Osteocyte (in vitro differentiated cells): ENCODE measurements around the gene MED23. TPM values are rescaled to one million over a fixed set of nuclear protein-coding genes. Genes with fewer than 3 reads are reported as not detected.

ENCODE experiments used
- DNase-seq: peaks from one replicate; pipeline ENCODE4 v3.0.0; 2021; ENCODE audit warnings: mixed read lengths; ENCODE audit not compliant: unreplicated experiment; ENCODE audit errors: extremely low spot score
- H3K27ac Mint-ChIP-seq: one replicate; pipeline ENCODE4 v1.8.0; 2021; ENCODE audit warnings: mild to moderate bottlenecking, mixed read lengths; ENCODE audit not compliant: unreplicated experiment
- H3K27me3 Mint-ChIP-seq: one replicate; pipeline ENCODE4 v1.8.0; 2021; ENCODE audit warnings: mixed read lengths; ENCODE audit not compliant: unreplicated experiment
- H3K36me3 Mint-ChIP-seq: one replicate; pipeline ENCODE4 v1.8.0; 2021; ENCODE audit warnings: mixed read lengths; ENCODE audit not compliant: unreplicated experiment
- H3K4me1 Mint-ChIP-seq: one replicate; pipeline ENCODE4 v1.8.0; 2021; ENCODE audit warnings: mixed read lengths; ENCODE audit not compliant: unreplicated experiment
- H3K4me3 Mint-ChIP-seq: one replicate; pipeline ENCODE4 v1.8.0; 2021; ENCODE audit warnings: mild to moderate bottlenecking, moderate library complexity, mixed read lengths; ENCODE audit not compliant: unreplicated experiment
- H3K9me3 Mint-ChIP-seq: one replicate; pipeline ENCODE4 v1.8.0; 2021; ENCODE audit warnings: mixed read lengths; ENCODE audit not compliant: unreplicated experiment
- total RNA-seq: library from RNA; stranded (reverse); gene quantifications from 2 replicates; pipeline ENCODE4 v1.2.1, GENCODE V29; 2021
- TF ChIP-seq, protein P1 (sequence below): fragments of 200-600 bp; sonication (generic); IDR thresholded peaks from 2 replicates; pipeline ENCODE4 v1.5.0; 2021; ENCODE audit warnings: antibody characterized with exemption, mild to moderate bottlenecking, moderate library complexity

The MED23 gene
- total RNA-seq, 1 donor from 2014 or later: 33.3 TPM

DNA sequence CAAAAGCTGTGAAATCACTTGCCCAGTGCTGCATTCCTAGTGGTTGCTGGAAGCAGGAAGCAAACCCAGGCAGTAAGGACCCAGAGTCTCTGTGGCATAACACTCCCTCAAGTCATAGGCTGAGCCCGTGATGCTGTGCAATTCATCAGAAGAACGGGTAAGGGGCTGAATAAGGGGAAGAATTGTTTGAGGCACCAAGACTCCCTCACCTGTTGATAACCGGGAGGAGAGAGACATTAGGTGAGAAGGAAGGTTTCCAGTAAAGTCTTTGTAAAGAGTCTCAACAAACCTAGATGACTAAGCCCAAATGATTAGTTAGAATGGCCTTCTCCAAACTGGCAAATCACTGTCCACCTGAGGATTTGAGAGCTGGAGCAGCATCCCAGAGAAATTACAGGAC, 27.3 kb upstream of the MED23 start:
- Mint-ChIP-seq H3K9me3 (no peaks in the 10 kb centered on the region), H3K27ac (no peak overlapping the region), H3K27me3 (peaks cover 16% of the 10 kb centered on the region), H3K4me3 (no peak overlapping the region), H3K4me1 (no peaks in the 10 kb centered on the region), H3K36me3 (no peaks in the 10 kb centered on the region)
- TF ChIP-seq, protein P1, sequence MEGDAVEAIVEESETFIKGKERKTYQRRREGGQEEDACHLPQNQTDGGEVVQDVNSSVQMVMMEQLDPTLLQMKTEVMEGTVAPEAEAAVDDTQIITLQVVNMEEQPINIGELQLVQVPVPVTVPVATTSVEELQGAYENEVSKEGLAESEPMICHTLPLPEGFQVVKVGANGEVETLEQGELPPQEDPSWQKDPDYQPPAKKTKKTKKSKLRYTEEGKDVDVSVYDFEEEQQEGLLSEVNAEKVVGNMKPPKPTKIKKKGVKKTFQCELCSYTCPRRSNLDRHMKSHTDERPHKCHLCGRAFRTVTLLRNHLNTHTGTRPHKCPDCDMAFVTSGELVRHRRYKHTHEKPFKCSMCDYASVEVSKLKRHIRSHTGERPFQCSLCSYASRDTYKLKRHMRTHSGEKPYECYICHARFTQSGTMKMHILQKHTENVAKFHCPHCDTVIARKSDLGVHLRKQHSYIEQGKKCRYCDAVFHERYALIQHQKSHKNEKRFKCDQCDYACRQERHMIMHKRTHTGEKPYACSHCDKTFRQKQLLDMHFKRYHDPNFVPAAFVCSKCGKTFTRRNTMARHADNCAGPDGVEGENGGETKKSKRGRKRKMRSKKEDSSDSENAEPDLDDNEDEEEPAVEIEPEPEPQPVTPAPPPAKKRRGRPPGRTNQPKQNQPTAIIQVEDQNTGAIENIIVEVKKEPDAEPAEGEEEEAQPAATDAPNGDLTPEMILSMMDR: no peak
- DNase-seq: no peak

DNA sequence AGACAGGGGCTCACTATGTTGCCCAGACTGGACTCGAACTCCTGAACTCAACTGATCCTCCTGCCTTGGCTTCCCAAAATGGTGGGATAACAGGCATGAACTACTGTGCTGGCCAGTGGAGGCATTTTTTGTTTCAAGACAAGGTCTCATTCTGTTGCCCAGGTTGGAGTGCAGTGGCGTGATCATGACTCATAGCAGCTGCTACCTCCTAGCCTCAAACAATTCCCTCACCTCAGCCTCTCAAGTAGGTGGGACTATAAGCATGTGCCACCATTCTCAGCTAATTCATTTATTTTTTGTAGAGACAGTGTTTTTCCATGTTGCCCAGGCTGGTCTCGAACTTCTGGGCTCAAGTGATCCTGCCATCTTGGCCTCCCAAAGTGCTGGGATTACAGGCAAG, 26.3 kb upstream of the MED23 start:
- H3K36me3 Mint-ChIP-seq: no peaks in the 10 kb centered on the region
- H3K9me3 Mint-ChIP-seq: no peaks in the 10 kb centered on the region
- no peak overlapping the region for H3K4me3 Mint-ChIP-seq
- H3K4me1 Mint-ChIP-seq: no peaks in the 10 kb centered on the region
- no peak overlapping the region for H3K27ac Mint-ChIP-seq
- peaks cover 22% of the 10 kb centered on the region for H3K27me3 Mint-ChIP-seq
- DNase-seq: no peak
- TF ChIP-seq, protein P1: no peak

DNA sequence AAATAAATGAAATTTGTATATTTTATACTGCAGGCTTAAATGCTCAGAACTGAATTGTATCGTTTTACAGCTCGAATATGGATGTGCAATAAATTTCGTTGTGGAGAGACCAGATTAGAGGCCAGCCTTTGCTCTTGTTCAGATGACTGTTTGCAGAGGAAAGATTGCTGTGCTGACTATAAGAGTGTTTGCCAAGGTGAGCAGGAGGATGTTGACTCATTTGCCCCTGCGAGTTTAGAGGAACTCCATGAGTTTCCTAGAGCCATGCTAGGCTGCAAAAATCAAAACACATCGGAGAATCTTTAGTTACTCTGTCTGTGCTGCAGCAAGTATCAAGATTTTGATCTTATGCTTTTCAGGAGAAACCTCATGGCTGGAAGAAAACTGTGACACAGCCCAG, 24.4 kb upstream of the MED23 start:
- H3K36me3 Mint-ChIP-seq: no peaks in the 10 kb centered on the region
- H3K9me3 Mint-ChIP-seq: no peaks in the 10 kb centered on the region
- no peak overlapping the region for H3K4me3 Mint-ChIP-seq
- no peak overlapping the region for H3K27ac Mint-ChIP-seq
- H3K4me1 Mint-ChIP-seq: no peaks in the 10 kb centered on the region
- peaks cover 31% of the 10 kb centered on the region for H3K27me3 Mint-ChIP-seq
- no peak for DNase-seq
- TF ChIP-seq, protein P1: no peak

DNA sequence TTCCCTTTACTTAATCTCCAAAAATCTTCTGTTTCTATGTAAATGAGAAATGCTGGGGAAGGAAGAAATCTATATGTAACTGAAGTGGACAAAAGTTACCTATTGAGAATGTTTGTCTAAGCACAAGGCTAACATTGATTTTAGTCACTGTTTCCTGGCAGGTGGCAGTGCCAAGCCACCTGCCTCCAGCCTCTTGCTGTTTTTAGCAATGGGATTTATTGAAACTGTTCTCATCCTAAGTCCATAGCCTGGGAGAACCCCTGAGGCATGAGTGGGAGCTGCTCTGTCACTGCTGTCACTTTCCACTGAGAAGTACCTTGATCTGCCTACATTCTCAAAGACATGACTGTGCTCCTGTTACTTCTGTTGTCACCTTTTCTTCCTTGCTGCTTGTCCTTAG, 23.7 kb upstream of the MED23 start:
- H3K4me1 Mint-ChIP-seq: no peaks in the 10 kb centered on the region
- H3K27me3 Mint-ChIP-seq: peaks cover 31% of the 10 kb centered on the region
- H3K9me3 Mint-ChIP-seq: no peaks in the 10 kb centered on the region
- H3K36me3 Mint-ChIP-seq: no peaks in the 10 kb centered on the region
- DNase-seq: no peak
- TF ChIP-seq, protein P1: no peak
- H3K27ac Mint-ChIP-seq: no peak overlapping the region
- H3K4me3 Mint-ChIP-seq: no peak overlapping the region

DNA sequence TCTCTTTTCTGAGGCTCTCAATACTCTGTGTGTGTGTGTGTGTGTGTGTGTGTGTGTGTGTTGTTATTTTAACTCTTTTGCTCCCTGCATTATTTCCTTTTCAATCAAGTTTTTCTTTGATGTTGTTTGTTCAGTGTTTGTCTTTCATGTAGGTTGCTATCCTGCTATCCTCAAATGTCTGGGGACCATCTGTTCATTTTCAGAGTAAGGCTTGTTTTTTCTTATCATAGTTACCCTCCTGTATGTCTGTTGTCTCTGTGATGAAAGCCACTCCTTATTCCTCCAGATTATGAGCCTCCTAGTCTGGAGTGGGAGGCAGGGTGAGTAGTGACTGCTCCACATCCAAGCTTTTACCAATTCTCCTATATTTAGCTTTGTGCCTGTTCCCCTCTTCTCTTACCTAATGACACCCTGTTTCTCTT, 18.2 kb upstream of the MED23 start:
- TF ChIP-seq, protein P1: no peak
- no peaks in the 10 kb centered on the region for H3K4me1 Mint-ChIP-seq
- no peak overlapping the region for H3K27ac Mint-ChIP-seq
- no peaks in the 10 kb centered on the region for H3K36me3 Mint-ChIP-seq
- no peaks in the 10 kb centered on the region for H3K9me3 Mint-ChIP-seq
- DNase-seq: no peak
- H3K4me3 Mint-ChIP-seq: no peak overlapping the region
- peaks cover 20% of the 10 kb centered on the region for H3K27me3 Mint-ChIP-seq
